SK-N-MC (cell line): ENCODE data around the gene USP22.

Experiments
- EZH2 ChIP-seq: fragments of 200-600 bp; sonication (generic); IDR thresholded peaks from one replicate; pipeline ENCODE4 v1.6.1; 2017; ENCODE audit warnings: antibody characterized with exemption
- POLR2AphosphoS5 ChIP-seq: IDR thresholded peaks from 2 replicates; pipeline ENCODE4 v1.6.1; 2012; ENCODE audit warnings: mild to moderate bottlenecking, low read depth, low read length, borderline replicate concordance

- TF ChIP-seq POLR2AphosphoS5 (no peak), EZH2 (no peak)
Measured at GRCh38 chr17:20999044-20999573, 43.7 kb downstream of the USP22 start.
